Fibroblast of lung (primary cell): Measurements from ENCODE around the gene MAPKAP1.

Experiments used
- EZH2 ChIP-seq: IDR thresholded peaks from 2 replicates; pipeline ENCODE4 v1.5.1; 2012; ENCODE audit warnings: low read length, control low read depth, mild to moderate bottlenecking; ENCODE audit errors: missing control alignments
- TF ChIP-seq, protein P1 (sequence below), 2 donors: IDR thresholded peaks in 1 of 2; conservative IDR thresholded peaks in 1 of 2; 1 replicate in 1 of 2; 2 replicates in 1 of 2; pipeline ENCODE4 v1.5.1; 2011 to 2012; ENCODE audit warnings: low read length in 2 of 2, control low read depth in 1 of 2, inconsistent platforms in 1 of 2, low read depth in 1 of 2, mild to moderate bottlenecking in 1 of 2

DNA sequence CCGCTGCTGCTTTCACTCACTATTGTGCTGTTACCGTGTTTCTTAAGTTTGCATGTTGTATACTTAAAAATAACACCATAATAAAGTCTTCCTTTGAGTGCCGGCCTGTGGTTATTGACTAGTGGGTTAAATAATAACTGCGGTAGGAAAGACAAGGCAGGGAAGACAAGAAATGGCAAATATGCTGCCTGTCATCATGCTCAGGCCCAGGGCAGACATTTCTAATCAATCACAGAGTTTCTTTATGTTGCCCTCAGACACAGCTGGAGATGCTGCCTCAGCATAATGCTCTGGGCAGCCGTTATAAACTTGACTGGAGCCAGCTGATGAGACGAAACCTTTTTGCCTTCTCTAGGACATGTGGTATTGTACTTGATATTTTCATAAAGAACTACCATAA lies 230.4 kb downstream of the MAPKAP1 start:
- TF ChIP-seq, protein P1, sequence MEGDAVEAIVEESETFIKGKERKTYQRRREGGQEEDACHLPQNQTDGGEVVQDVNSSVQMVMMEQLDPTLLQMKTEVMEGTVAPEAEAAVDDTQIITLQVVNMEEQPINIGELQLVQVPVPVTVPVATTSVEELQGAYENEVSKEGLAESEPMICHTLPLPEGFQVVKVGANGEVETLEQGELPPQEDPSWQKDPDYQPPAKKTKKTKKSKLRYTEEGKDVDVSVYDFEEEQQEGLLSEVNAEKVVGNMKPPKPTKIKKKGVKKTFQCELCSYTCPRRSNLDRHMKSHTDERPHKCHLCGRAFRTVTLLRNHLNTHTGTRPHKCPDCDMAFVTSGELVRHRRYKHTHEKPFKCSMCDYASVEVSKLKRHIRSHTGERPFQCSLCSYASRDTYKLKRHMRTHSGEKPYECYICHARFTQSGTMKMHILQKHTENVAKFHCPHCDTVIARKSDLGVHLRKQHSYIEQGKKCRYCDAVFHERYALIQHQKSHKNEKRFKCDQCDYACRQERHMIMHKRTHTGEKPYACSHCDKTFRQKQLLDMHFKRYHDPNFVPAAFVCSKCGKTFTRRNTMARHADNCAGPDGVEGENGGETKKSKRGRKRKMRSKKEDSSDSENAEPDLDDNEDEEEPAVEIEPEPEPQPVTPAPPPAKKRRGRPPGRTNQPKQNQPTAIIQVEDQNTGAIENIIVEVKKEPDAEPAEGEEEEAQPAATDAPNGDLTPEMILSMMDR (conservative IDR thresholded peaks at IDR 0.05 in 1 of 2, IDR thresholded peaks at IDR 0.05 in 1 of 2; ENCODE audit: low read depth in 1 of 2, low read length in 2 of 2): no peak
- no peak for TF ChIP-seq EZH2
